HK-2 (cell line): ENCODE data around the gene ST6GAL2.

Experiments
- DNase-seq: peaks from one replicate; pipeline ENCODE4 v3.0.0-alpha.2; 2018; ENCODE audit not compliant: unreplicated experiment

Gene ST6GAL2

DNA sequence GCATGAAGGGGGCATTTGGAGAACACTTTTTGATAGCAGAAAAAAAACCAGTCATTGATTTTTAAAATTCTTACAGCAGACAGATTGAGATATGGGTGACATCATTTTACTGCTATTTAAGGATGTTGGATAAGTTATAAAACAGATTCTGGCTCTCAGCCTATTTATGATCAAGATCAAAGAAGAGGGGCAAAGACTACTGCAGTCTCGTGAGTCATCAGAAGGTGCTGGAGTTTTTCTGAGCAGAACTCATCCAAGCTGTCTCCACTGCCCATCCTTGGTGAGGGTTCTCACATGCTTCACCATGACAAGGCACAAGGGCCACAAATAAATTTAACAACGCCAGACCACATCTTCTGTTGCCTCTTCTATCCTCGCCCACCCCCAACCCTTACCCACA, 58.8 kb downstream of the ST6GAL2 start:
- DNase-seq, result no peak

- DNase-seq, result no peak
Observed at GRCh38 chr2:106825161-106825560, 60.8 kb downstream of the ST6GAL2 start.

- DNase-seq, result no peak
Observed at GRCh38 chr2:106816974-106817373, 69.0 kb downstream of the ST6GAL2 start.

DNA sequence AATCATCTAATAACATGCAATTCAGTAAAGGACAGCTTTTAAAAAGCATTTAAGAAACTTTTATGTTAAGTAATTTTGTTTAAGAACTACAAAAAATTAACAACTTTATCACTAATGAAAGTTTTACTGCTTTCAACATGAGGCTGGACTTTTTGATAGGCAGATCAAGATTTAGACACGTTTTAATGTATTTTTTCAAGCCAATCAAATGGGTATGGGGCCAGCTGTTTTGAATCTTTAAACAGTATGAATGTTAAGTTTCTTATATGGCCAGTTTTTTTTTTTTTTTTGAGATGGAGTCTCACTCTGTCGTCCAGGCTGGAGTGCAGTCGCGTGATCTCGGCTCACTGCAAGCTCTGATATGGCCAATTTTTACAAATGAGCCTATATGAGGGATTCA, 73.1 kb downstream of the ST6GAL2 start:
- no peak for DNase-seq

GRCh38 chr2:106812383-106812782, 73.6 kb downstream of the ST6GAL2 start:
- no peak for DNase-seq

- DNase-seq, result no peak
Observed at GRCh38 chr2:106805716-106806115, 80.3 kb downstream of the ST6GAL2 start.

GRCh38 chr2:106804161-106804560, 81.8 kb downstream of the ST6GAL2 start:
- DNase-seq, result no peak

- DNase-seq, result no peak
Observed at GRCh38 chr2:106800976-106801655, 84.9 kb downstream of the ST6GAL2 start.

DNA sequence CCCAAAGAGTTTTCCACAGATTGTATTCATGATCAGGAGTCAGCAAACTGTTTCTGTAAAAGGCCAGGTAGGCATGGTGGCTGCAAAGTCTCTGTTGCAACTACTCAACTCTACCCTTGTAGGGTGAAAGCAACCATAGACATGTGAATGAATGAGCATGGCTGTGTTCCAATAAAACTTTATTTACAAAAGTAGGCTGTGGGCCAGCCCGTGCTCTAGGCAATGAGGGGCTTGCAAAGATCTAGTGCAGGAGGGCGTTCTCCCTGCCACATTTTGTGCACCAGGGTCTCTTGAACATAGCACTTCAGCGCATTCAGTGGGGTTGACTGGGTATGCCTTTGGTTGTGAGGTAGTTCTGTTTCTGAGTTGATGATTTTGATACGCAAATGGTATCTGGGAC, 85.8 kb downstream of the ST6GAL2 start:
- DNase-seq, result no peak

GRCh38 chr2:106798826-106799552, 87.0 kb downstream of the ST6GAL2 start:
- DNase-seq, result no peak

DNA sequence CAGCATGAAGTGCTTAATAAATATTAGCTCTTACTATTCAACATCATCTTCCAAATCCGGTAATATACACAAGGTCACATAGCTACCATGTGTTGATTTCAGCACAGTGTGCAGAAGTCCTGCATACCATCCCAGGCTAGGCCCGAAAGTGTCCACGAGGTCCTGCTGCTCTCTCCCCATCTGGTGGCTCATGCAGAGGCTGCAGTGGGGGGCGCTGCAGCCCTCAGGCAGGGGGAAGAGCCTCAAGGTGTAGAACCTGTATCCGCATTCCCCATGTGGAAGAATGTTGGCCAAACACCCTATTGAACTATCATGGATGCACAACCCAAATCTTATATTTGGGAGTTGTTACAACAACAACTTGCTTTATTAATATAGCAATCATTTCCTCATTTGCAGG, 88.5 kb downstream of the ST6GAL2 start:
- no peak for DNase-seq

DNA sequence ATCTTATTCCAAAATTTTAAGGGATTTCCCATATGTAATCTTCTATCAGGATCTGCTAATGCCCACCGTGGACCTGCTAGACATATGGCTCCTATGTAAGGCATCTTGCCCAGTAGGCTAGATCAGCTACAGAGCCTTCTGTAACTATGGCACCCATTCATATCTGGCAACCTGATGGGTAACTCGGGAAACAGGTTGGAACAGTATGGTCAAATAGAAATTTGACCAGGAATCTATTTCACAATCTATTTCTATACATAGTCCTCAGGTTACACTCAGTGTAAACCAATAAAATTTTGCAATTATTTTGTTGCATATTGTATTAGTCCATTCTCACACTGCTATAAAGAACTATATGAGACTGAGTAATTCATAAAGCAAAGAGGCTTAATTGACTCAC, 93.3 kb downstream of the ST6GAL2 start:
- no peak for DNase-seq

GRCh38 chr2:106789185-106789584, 96.8 kb downstream of the ST6GAL2 start:
- DNase-seq, result no peak

DNA sequence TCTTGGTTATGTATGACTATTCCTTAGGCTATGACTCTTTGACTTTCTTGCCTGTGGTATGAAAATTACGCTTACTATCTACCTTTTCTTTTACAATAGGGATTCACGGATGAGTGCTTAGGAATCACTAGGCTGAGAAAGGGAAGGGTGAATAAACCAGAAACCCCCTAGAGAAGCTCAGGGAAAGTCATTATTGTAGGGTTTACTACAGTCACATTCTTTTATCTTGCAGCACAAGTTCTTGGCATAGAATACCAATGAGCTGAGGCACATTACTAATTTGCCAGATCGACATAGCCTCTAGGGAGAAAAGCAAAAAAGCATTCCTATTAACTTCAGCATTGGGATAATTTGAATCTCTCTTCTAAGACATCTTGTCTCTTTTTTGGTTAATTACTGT, 103.3 kb downstream of the ST6GAL2 start:
- no peak for DNase-seq

DNA sequence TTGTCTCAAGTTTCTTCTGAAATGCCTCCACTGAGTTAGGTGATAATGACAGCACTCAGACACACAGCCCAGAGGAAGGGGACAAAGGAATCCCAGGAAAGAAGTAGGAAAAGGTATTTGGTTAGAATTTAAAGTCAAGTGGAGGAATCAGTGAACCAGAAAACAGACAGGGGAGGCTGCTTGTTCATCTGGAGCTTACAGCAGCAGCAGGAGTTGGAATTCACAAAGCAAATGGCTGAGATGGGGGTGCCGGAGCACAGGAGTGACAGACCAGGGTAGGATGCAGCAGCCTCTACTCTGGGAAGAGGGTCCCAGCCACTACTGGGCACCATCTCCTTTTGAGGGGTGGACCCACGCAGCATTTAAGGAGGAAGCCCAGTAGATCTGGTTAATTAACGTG, 104.8 kb downstream of the ST6GAL2 start:
- DNase-seq, result no peak

DNA sequence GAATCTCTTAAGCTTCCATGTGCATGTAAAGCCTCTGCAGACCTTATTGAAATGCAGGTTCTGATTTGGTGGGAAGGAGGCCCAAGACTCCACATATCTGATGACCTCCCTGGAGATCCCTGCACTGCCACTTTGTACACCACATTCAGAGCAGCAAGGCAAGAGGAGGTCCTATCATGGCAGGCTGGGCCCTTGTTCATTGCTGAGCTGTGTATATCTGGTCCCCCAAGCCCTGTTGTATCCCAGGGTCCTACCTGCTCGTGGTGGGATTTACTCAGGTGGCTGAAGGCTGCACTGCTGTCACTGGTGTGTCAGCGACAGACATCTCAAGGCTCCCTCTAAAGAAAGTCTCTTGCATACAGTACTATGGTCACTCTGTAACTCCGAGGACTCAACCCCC, 114.2 kb downstream of the ST6GAL2 start:
- DNase-seq, result no peak

- DNase-seq, result no peak
Observed at GRCh38 chr2:106770986-106771385, 115.0 kb downstream of the ST6GAL2 start.

- no peak for DNase-seq
Observed at GRCh38 chr2:106764614-106765013, 121.4 kb downstream of the ST6GAL2 start.

GRCh38 chr2:106759966-106760365, 126.0 kb downstream of the ST6GAL2 start:
- DNase-seq, result no peak

GRCh38 chr2:106758901-106759497, 127.0 kb downstream of the ST6GAL2 start:
- DNase-seq, result no peak
